GM21526 (cell line): Measurements from ENCODE around the gene CDC73.
"Not testable (repeated sequence)": the region's sequence is repeated elsewhere in the genome, so short reads cannot be mapped to it uniquely, and the experiment has no call there.

ENCODE experiments used
- ATAC-seq: cut with Tn5 transposase; IDR thresholded peaks from one replicate; pipeline ENCODE4 v1.9.1; 2021; ENCODE audit warnings: moderate library complexity; ENCODE audit not compliant: unreplicated experiment, low FRiP score

The CDC73 gene

DNA sequence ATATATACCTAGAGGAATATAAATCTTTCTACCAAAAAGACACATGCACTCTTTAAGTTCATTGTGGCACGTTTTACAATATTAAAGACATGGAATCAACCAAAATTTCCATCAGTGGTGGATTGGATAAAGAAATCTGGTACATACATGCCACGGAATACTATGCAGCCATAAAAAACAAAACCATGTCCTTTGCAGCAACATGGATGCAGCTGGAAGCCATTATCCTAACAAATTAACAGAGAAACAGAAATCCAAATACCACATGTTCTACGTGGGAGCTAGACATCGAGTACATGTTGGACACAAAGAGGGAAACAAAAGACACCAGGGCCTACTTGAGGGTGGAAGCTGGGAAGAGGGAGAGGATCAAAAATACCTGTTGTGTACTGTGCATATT, 97.6 kb downstream of the CDC73 start:
- no peak for ATAC-seq

DNA sequence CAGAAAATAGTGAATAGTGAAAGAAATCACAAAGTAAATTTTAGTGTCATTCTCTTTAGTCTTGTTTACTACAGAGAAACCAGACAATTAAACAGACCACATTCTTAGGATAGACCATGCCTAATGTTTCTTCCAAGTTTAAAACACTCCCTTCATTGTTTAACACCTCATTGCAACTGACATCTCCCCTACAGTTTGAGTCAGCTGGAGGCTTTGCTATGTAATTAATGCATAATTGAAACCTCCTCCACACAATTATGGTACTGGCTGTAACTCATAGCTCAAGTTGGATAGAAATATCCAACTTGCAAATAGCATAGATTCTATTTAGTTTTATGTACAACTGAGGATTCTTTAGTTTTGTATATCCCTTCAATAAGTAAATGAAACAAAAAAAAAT, 99.8 kb downstream of the CDC73 start:
- ATAC-seq: no peak

DNA sequence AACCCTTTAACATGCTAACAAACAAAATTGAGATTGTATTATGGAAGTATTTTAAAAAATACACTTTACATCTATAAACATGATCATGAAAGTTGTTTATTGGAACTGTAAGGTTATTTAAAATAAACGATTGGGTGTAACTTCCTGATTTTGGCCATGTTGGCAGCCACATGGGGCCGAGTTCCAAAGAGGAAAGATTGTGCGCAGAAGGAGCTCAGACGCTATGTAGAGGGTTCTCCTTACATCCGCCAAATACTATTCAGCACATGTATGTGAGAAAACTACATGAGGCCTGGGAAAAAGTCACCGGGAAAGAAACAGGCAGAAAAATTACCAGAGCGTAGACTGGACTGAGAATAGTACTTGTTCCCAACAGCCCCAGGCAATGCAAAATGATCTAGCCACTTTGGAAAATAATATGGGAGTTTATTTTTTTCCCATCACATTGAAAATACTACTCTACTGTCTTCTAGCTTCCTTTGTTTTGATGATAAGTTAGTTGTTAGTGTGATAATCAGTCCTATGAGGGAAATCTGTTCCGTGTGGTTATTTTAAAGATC, 100.3 kb downstream of the CDC73 start:
- no peak for ATAC-seq

DNA sequence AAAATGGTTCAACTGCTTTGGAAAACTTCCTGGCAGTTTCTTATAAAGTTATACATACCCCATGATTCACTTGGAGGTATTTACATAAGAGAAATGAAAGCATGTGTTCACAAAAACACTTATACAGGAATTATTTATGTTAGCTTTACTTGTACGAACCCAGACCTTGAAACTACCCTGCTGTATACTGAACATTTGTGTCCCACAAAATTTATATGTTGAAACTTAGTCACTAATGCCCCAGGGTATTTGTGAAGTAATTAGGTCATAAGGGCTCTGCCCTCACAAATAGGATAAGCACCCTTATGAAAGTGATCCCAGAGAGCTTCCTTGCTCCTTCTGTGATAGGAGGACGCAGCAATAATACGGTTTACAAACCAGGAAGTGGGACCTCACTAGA, 107.3 kb downstream of the CDC73 start:
- no peak for ATAC-seq

DNA sequence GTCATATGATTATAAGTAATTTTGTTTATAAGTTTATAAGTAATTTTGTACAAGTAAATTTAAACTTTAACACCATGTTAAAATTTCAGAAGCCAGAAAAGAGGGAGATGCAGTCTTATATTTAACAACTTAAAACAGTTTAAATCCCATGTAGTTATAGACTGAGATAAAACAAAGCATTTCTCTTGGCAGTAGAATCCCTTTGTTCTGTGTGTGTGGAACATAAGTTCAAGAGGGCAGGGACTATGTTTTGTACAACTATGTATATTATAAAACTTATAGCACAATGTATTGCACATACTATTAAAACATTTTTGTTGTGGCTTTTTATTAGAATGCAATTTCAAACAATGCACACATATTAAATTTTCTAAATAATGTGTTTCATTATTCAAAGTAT, 109.3 kb downstream of the CDC73 start:
- not testable (repeated sequence) for ATAC-seq

DNA sequence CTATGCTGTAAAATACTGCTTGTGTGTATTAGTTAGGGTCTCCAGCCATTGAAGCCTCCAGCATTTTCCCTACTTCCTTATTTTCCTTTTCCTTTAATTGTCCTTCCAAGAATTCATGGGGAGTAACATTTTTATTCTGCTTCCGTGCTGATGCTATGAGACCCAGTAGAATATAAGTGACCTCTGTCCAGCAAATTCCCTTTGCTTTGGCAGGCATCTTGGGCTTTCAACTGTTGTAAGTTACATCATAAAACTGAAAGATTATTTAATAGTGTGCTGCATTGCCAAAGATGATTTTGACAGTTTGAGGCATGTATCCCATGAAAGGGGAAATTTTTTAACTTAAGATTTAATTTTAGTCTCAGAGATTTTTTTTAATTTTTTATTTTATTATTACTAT, 112.7 kb downstream of the CDC73 start:
- no peak for ATAC-seq

DNA sequence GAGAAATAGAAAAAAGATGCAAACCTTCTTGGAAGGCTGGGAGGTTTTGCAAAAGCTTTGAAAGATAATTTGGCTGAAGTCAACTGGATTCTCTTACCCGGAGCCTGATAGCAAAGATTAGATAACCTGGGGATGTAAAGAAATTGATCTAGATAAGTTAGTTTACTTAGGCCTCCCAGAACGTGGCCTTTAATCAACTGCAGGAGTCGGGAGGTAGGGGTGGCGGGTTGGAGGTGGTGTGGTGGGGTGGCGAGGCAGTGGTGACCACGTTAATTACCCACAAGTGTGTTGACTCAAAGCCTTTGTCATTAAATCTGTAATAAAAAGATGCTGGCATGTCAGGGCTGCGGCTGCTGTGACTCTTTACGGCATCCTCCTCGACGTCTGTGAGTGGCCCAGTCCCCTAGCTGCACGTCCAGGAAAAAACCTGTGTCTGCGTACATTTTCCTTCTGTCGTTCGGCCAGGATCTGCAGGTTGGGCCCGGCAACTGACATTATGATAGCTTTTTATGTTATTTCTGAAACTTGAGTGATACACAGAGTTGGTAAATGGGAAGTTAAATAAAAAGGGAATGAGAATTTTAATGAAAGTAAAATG, 115.6 kb downstream of the CDC73 start:
- ATAC-seq: no peak

DNA sequence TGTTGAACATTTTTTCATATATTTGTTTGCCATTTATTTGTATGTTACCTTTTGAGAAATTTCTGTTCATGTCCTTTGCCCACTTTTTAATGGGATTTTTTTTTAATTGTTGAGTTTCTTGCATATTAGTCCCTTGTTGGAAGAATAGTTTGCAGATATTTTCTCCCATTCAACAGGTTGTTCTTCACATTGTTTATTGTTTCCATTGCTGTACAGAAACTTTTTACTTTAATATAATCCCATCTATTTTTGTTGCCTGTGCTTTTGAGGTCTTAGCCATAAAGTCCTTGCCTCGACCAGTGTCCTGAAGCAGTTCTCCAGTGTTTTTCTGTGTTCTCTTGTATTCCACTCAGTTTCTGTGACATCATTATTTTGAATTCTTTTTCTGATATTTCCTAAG, 118.8 kb downstream of the CDC73 start:
- no peak for ATAC-seq

DNA sequence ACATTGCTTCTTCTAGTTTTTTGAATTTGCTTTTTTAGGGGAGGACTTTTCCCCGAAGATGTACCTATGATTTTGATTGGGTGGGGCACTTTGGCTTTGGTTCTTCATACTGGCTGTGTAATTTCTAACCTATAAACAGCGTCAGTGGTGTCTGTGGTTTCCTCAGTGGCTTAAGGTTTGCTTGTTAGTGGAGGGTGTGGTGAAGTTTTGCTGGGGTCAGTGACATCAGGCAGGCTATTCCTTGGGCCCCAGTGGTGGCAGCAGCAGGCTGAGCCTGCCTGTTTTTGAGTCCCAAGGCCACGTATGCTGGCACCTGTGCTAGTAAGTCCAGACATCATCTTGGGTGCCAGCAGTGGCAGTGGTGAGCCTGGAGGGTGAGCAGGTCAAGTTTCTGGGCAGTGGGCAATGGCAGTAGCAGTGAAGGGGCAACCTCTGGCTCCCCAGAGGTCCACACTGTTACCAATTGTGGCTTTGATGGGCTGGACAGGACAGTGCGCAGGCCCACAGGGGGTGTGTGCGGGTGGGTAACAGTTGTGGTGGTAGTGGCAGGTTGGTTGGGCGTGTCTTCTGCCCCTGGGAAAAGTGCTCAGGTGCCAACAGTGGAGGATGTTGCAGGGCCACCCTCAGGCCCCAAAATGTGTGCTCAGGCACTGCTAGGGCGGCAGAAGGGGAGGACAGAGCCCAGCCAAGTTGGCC, 119.4 kb downstream of the CDC73 start:
- no peak for ATAC-seq

DNA sequence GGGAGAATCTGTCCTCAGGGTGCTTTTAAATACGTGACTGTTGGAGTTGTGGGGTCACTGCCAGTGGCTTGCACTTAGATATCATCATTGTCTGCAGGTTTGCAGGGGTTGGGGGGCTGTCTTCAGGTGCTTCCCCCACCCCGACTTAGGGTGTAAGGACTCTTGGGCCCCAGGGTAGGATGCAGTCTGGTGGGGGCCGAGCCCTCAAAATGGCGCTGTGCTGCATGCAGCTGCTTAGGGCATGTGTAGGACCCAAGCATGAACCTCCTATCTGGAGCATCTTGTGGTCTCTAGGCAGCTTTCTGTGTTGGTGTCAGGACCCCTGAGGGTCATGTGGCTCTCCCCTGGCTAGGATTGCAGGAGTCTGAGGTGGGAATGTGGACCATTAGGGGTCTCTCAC, 120.2 kb downstream of the CDC73 start:
- no peak for ATAC-seq

DNA sequence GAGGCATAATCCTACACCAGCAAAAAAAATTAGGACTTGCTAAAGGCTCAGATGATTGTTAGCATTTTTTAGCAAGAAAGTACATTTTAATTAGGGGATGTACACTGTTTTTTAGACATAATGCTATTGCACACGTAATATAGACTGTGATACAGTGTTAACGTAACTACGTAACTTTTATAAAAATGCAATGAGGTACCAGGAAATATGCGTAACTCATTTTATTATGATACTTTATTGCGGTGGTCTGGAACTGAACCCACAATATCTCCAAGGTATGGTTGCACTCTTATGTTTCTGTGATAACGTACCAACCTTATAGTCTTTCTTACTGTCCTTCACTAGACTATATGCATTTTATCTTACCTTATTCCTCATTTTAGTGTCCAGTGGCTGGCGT, 127.4 kb downstream of the CDC73 start:
- no peak for ATAC-seq

DNA sequence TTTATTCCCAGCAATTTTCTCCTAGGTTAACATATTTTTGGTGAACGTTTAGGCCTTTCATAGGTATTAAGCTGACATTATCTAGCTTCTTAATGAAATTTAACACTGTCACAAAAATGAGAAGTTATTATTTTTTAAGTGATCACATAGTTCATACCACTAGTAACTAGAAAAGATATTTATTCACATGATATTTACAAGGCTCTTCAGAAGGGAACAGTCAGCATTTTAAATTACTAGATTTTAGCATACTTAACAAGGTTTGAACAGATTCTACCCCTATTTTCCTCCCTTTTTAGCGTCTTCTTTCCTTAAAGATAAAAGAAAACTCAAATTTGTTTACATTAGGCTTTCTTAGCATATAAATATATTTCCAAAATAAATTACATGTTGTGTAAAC, 130.1 kb downstream of the CDC73 start:
- ATAC-seq: no peak

DNA sequence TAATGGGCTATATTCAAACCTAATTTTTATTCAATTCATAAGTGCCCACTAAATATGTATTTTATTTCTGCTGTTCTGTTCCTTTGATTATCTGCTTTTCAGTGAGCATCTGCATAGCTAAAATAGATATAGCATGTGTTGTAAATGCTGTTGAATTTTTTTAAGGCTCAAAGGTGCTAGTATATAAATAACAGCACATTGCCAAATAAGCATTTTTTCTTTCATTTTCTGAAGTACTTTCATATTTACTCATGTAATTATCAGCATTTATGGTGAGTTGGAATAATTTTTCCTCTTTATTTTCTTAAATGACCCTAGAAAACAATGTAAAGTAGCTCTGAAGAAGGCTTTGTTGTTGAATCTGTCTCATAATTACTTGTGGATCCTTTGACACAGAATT, 134.2 kb downstream of the CDC73 start:
- ATAC-seq: no peak

DNA sequence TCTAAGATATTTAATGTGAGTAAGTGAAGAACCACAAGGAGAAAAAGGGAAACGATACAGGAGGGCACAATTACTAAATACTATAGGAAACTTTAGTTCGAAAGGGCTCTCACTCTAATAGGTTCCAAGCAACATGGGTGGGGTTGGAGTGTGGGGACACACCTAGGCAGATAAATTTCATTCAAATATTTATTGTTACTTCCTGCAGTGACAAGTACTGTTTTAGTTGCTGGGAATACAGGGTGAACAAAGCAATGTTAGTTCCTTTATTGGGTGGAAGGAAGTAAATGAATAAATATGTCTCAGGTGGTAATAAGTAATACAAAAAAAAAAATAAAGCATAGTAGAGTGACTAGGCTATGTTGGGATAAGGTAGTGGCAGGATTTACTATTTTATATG, 137.8 kb downstream of the CDC73 start:
- no peak for ATAC-seq

DNA sequence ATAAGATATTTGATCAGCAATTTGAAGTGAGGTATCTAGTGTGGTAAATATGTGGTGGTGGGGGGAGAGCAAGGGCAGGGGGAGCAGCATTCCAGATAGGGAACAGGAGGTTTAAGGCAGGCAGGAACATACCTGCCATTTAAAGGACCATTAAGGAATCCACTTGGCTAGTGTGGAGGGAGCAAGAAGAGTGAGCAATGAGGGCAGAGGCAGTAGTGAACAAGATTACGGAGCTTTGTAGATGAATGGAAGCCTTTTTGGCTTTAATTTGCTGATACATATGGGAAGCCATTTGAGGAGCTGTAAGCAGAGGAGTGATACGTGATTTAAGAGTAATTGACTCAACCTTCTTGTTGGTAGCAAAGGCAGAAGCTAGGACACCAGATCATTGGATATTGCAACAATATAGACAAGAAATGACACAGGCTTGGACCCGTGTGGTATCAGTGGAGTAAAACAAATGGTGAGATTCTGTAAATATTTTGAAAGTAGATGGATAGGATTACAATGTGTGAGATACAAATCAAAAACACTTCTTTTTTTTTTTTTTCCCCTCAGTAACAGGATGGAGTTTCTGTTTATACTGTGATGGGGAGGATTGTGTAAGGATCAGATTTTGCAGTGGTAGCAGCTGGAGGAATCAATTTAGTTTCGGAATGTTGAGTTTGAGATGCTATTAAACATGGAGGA, 138.4 kb downstream of the CDC73 start:
- ATAC-seq: no peak

DNA sequence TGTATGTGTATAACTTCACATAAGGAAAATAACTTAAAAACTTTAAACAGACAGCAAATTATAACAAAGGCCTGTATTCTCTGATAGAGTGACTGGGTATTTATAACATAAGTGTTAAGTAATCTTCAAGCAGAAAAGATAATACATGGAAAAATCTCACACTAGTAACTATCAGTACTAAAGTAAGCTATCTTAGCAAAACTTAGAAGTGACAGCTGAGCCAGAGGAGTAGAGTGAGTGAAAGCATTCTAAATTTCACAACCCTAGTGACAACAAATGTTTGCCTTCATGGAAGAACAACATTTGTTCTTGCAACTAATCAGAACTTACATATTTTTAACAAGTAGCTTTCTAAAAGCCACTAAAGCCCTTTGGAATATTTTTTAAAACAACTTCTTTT, 139.1 kb downstream of the CDC73 start:
- no peak for ATAC-seq

DNA sequence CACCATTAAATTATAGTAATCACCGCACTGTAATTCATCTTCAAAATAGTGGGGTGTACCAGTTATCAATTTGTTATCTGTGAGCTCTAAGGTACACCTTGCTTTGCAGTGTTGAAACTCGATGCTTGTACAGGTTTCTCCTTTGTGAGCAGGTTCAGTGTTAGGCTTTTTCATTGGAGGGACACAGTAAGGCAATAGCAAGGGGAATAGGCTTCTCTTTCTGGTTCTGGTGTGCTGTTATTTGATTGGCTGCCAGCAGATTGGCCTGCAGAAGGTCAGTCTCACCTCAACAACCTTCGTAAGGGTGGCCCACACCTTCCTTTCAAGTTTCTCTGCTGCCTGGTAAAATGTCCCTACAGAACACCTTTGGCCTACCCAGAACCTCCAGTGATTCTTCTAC, 140.8 kb downstream of the CDC73 start:
- ATAC-seq: no peak

DNA sequence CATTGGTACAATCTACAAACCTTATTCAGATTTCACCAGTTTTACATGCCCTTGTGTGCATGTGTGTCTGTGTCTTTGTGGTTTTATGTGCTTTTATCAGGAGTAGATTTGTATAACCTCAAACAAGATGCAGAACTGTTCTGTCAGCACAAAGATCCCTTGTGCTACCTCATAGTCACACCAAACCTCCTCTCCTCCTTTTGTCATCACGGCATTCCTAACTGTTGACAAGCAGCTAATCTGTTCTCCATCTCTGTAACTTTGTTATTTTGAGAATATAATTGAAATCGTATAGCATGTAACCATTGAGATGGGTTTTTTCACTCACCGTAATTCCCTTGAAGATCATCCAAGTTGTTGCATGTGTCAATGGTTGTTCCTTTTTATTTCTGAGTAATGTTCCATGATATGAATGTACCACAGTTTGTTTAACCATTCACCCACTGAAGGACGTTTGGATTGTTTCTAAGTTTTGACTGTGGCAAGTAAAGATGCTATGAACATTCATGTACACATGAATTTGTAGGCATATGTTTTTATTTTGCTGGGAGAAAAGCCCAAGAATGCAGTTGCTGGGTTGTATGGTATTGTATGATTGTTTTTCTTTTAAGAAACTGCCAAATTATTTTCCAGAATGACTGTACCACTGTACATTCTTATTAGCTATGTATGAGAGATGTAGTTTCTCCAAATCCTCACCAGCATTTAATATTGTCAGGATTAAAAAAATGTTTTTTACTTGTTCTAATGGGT, 142.7 kb downstream of the CDC73 start:
- no peak for ATAC-seq

DNA sequence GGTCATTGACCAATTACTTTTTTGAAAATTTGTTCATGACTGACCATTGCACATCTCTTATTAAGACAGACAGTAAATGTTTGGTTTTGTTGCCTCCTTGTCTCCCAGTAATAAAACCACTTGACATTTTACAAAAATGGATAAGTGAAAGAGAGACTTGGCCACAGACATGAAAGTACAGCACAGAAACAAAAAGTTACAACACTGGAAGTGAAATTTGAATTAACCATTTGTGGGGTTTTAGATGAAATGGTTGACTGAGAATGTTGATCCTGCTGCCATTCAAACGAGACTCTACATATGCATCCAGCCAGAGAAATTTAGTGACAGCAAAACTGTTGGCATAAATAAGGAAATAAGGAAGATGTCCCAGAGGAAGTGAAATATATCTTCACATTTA, 143.9 kb downstream of the CDC73 start:
- ATAC-seq: peak; percentile 45

DNA sequence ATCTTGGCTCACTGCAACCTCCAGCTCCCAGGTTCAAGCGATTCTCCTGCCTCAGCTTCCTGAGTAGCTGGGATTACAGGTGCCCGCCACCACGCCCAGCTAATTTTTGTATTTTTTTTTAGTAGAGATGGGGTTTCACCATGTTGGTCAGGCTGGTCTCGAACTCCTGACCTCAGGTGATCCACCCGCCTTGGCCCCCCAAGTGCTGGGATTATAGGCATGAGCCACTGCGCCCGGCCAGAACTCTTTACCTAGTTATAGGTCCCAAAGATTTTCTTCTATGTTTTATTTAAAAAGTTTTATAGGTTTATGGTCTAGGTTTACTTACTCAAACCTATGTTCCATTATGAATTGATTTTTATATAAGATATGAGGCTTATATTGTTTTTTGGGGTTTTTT, 145.0 kb downstream of the CDC73 start:
- not testable (repeated sequence) for ATAC-seq

DNA sequence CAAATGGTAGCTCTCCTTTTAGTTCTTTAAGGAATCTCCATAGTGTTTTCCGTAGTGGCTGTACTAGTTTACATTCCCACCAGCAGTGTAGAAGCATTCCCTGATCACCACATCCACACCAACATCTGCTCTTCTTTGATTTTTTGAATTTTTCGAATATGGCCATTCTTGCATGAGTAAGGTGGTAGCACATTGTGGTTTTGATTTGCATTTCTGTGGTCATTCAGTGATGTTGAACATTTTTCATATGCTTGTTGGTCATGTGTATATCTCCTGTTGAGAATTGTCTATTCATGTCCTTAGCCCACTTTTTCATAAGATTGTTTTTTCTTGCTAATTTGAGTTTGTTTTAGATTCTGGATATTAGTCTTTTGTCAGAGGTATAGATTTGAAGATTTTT, 149.2 kb downstream of the CDC73 start:
- ATAC-seq: peak; percentile 96
